Lower leg skin (tissue), 3 donors: ENCODE data around the gene LHFPL5.

Experiments
- POLR2A ChIP-seq, 2 donors: fragments of 450-650 bp; IDR thresholded peaks; one replicate each; pipeline ENCODE4 v1.6.1; 2016 to 2017; ENCODE audit warnings: antibody characterized with exemption in 2 of 2, mild to moderate bottlenecking in 1 of 2, moderate library complexity in 1 of 2
- TF ChIP-seq, protein P1 (sequence below), 3 donors: fragments of 450-650 bp; IDR thresholded peaks; one replicate each; pipeline ENCODE4 v1.5.1; 2016; ENCODE audit warnings: antibody characterized with exemption in 3 of 3, mild to moderate bottlenecking in 3 of 3, moderate library complexity in 2 of 3

DNA sequence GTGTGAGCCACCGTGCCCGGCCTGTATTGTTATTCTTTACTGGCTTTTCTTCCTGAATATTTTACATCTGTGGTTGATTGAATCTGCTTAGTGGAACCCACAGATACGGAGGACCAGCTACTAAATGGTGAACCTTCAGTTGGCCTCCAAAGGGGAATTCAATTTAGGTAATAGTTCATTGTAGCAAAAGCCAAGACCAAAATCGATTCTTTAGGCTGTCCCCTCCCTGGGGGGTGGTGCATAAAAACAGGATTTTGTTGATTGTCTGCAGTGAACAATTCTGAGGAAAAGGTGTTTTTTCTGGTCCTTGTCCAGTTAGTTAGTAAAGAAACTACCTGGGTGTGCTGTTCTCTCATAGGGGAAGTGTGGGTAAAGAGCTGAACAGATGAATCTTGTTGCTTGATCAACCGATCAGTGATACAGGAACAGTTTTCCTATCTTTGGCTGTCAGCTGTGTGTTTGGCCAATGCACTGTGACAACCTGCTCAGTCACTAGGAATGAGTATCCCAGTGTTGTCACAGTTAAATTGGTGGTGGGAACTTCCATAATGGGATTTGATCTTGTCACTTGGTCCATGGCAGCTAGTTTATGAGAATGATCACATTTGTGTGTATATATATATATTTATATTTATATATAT, 19.5 kb downstream of the LHFPL5 start:
- TF ChIP-seq, protein P1, sequence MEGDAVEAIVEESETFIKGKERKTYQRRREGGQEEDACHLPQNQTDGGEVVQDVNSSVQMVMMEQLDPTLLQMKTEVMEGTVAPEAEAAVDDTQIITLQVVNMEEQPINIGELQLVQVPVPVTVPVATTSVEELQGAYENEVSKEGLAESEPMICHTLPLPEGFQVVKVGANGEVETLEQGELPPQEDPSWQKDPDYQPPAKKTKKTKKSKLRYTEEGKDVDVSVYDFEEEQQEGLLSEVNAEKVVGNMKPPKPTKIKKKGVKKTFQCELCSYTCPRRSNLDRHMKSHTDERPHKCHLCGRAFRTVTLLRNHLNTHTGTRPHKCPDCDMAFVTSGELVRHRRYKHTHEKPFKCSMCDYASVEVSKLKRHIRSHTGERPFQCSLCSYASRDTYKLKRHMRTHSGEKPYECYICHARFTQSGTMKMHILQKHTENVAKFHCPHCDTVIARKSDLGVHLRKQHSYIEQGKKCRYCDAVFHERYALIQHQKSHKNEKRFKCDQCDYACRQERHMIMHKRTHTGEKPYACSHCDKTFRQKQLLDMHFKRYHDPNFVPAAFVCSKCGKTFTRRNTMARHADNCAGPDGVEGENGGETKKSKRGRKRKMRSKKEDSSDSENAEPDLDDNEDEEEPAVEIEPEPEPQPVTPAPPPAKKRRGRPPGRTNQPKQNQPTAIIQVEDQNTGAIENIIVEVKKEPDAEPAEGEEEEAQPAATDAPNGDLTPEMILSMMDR (IDR thresholded peaks at IDR 0.05), result no peak
- TF ChIP-seq POLR2A (IDR thresholded peaks at IDR 0.05), result no peak
